GM21529 (cell line): ENCODE measurements around the gene GSC.

Experiments used
- ATAC-seq: cut with Tn5 transposase; IDR thresholded peaks from one replicate; pipeline ENCODE4 v1.9.1; 2021; ENCODE audit not compliant: unreplicated experiment

GSC gene

GRCh38 chr14:94772548-94772947, 2.6 kb upstream of the GSC start:
- ATAC-seq = no peak

- ATAC-seq = no peak
Observed at GRCh38 chr14:94771906-94772490, 2.1 kb upstream of the GSC start.

GRCh38 chr14:94771158-94771905, 1.4 kb upstream of the GSC start:
- ATAC-seq = no peak

GRCh38 chr14:94770815-94771157, 873 bp upstream of the GSC start:
- ATAC-seq = no peak

GRCh38 chr14:94770251-94770749, 387 bp upstream of the GSC start:
- no peak for ATAC-seq

- ATAC-seq = no peak
Observed at GRCh38 chr14:94768521-94769390, 1.2 kb downstream of the GSC start.

GRCh38 chr14:94768141-94768520, 1.8 kb downstream of the GSC start:
- no peak for ATAC-seq

- no peak for ATAC-seq
Observed at GRCh38 chr14:94767321-94767878, 2.5 kb downstream of the GSC start.

- ATAC-seq = no peak
Observed at GRCh38 chr14:94764573-94764972, 5.3 kb downstream of the GSC start.

GRCh38 chr14:94762431-94762830, 7.5 kb downstream of the GSC start:
- ATAC-seq = no peak

GRCh38 chr14:94761997-94762377, 7.9 kb downstream of the GSC start:
- no peak for ATAC-seq

GRCh38 chr14:94761348-94761996, 8.4 kb downstream of the GSC start:
- ATAC-seq = no peak

- no peak for ATAC-seq
Observed at GRCh38 chr14:94756310-94756882, 13.5 kb downstream of the GSC start.

- no peak for ATAC-seq
Observed at GRCh38 chr14:94754391-94754942, 15.4 kb downstream of the GSC start.

- no peak for ATAC-seq
Observed at GRCh38 chr14:94752591-94753436, 17.1 kb downstream of the GSC start.

- ATAC-seq = no peak
Observed at GRCh38 chr14:94751956-94752355, 18.0 kb downstream of the GSC start.

- ATAC-seq = no peak
Observed at GRCh38 chr14:94751321-94751720, 18.6 kb downstream of the GSC start.

- ATAC-seq = no peak
Observed at GRCh38 chr14:94750371-94750770, 19.5 kb downstream of the GSC start.

GRCh38 chr14:94748667-94749347, 21.1 kb downstream of the GSC start:
- no peak for ATAC-seq
